ENCODE measurements around the gene GNA15. TPM values are rescaled to one million over a fixed set of nuclear protein-coding genes. Genes with fewer than 3 reads are reported as not detected.

GNA15 gene
- total RNA-seq, 1 donor from 2014 or later: 13.2 TPM

DNA sequence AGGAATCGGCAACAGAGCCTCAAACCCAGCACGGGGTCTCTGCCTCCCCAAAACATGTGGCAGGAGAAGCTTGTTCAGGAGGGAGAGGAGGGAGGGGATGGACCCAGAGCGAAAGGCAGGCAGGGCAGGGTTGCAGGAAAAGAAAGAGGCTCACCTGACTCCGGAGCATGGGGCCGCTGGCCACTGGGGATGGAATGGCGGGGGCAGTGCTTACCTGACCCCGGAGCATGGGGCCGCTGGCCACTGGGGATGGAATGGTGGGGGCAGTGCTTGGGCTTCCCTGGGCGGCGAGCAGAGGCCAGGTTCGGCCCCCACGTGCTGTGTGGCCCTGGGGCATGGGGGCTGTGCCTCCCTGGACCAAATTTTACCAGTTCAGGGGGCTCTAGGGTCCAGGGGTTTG, 75.4 kb downstream of the GNA15 start:
- DNase-seq: no peak

- DNase-seq: no peak
Observed at GRCh38 chr19:3213159-3213558, 77.3 kb downstream of the GNA15 start.

Other genes with a start within 250 kb of the GNA15 start
- 9.1 TPM for gene ZNF57, start 235.1 kb upstream of the GNA15 start, total RNA-seq
- gene ZNF77, start 191.1 kb upstream of the GNA15 start, total RNA-seq: 5.0 TPM
- 0.79 TPM for gene TLE6, start 158.5 kb upstream of the GNA15 start, total RNA-seq
- gene TLE2, start 106.8 kb upstream of the GNA15 start, total RNA-seq: 10.9 TPM
- gene TLE5, start 73.5 kb upstream of the GNA15 start, total RNA-seq: 69.0 TPM
- 29.6 TPM for gene GNA11, start 41.7 kb upstream of the GNA15 start, total RNA-seq
- 1.9 TPM for gene S1PR4, start 42.7 kb downstream of the GNA15 start, total RNA-seq
- 10.9 TPM for gene NCLN, start 49.9 kb downstream of the GNA15 start, total RNA-seq
- 0.30 TPM for gene CELF5, start 88.6 kb downstream of the GNA15 start, total RNA-seq
- gene NFIC, start 230.6 kb downstream of the GNA15 start, total RNA-seq: 27.6 TPM

All from skin of body (tissue), 2 donors.